ENCODE measurements around the gene CNKSR3.

CNKSR3 gene

DNA sequence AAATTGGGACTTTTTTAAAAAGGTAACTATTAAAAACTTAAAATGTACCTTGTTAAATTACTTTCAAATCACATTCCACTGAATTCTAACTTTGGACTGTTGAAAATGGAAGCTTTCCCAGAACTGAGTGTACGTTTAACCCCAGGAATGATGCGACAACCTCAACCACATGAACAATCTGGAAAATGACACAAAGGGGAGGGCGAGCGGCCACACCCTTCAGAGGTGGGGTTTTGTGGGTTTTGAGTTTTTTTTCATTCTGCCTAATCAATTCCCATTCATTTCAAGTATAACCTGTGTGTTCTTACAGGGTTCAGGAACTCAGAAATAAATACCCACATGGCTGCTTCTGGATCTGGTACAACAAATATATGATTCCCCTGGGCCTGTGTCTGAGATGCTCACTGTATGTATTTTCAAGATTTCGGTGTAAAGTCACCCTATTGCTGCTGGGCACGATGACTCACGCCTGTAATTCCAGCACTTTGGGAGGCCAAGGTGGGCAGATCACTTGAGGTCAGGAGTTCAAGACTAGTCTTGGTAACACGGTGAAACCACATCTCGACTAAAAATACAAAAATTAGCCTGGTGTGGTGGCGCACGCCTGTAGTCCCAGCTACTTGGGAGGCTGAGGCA lies 21.6 kb downstream of the CNKSR3 start:
- DNase-seq (ENCODE audit: low spot score in 2 of 2), result no peak

DNA sequence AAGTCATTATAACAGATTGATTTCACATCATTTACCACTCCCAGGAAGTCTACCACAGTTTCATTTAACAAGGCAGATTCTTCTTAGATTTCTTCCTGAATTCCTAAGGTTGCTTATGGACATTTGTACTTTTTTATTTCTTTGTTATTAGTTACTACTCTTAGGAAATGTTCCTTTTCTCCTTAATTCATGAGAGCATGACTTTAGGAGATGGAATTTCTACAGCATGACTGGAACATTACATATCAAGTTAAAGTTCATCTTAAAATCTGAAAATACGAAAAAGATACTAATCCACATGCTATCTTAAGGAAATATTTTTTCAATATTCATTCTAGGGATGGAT lies 22.3 kb downstream of the CNKSR3 start:
- Histone ChIP-seq H3K4me1 (peaks cover 14% of the 10 kb centered on the region), H3K4me3 (no peak overlapping the region), H3K27me3 (ENCODE audit: low read depth) (no peaks in the 10 kb centered on the region), H3K9me3 (no peaks in the 10 kb centered on the region), H3K36me3 (replicated peaks) (no peaks in the 10 kb centered on the region)
- no peak for DNase-seq (ENCODE audit: low spot score in 2 of 2)
- in situ Hi-C loops (cut with MboI; ENCODE audit: low sequenced_read_pairs), result no loop called here

More for the DNA sequence above, 21.6 kb downstream of the CNKSR3 start:
- no peaks in the 10 kb centered on the region for H3K27me3 ChIP-seq (ENCODE audit: low read depth)
- no peaks in the 10 kb centered on the region for H3K36me3 ChIP-seq (replicated peaks)
- peaks cover 14% of the 10 kb centered on the region for H3K4me1 ChIP-seq
- no peak overlapping the region for H3K4me3 ChIP-seq
- H3K9me3 ChIP-seq, result no peaks in the 10 kb centered on the region
- in situ Hi-C loops (cut with MboI; ENCODE audit: low sequenced_read_pairs), result no loop called here

DNA sequence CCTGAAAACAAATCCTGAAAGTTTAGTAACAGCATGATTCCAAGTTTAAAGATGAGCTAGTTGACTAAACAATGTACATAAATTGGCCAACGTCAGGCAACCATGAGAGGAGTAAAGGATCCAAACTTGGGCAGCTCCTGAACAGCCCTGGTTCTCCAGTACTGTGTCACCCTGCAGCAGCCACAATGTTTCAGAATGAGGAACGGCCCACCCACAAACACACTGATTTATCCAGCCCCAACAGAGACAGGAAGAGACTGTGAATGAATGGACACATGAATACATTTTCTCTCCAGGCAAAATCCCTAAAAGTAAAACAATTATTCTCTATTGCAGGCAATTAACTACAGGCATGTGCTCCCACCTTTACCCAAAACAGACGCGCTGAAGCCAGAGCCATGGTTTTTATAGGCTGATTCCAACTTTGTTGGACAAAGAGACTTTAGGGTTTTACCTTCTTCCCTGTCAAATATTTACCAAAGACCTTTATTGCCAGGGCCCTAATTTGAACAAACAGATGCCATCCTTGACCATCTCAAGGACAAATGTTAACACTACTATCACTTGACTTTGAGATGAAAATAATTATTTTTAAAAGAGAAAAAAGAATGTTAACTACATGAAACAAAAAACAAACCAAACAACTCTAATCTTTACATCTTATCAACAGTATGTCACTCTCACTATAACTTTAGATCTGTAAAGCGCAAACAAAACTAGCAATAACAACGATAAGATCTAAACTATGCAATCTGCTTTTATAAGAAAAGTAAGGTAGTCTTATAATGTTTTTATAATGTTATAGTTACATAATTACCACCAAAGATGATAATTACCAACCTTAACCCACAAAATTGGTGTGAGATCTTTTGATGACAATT lies 22.9 kb downstream of the CNKSR3 start:
- in situ Hi-C loops (cut with MboI; ENCODE audit: low sequenced_read_pairs), result no loop called here
- no peak overlapping the region for H3K4me3 ChIP-seq
- H3K4me1 ChIP-seq, result peaks cover 14% of the 10 kb centered on the region
- DNase-seq (ENCODE audit: low spot score in 2 of 2), result no peak
- H3K27me3 ChIP-seq (ENCODE audit: low read depth), result no peaks in the 10 kb centered on the region
- no peaks in the 10 kb centered on the region for H3K36me3 ChIP-seq (replicated peaks)
- no peaks in the 10 kb centered on the region for H3K9me3 ChIP-seq

DNA sequence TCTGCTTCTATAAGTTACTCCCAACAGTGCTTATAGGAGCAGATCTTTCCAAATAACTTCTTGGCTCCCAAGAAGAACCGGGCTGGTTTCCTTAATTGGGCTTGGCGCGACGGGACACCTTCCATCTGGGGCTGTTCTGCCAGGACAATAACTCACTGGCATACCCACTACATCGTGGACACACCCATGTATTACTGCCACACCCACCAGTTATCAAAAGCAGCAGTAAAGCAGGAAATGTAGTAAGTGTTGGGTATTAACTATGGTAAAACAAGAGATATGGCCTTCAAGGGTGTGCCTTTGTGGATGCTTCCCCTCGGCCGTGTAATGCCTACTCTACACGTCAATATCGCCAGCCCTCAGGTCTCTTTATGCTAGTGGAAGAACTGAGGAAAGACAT lies 24.7 kb downstream of the CNKSR3 start:
- Histone ChIP-seq H3K36me3 (replicated peaks) (no peaks in the 10 kb centered on the region), H3K9me3 (no peaks in the 10 kb centered on the region), H3K4me3 (no peak overlapping the region), H3K27me3 (ENCODE audit: low read depth) (no peaks in the 10 kb centered on the region), H3K4me1 (peaks cover 3% of the 10 kb centered on the region; the same call in 1 of the 2 replicates)
- in situ Hi-C loops (cut with MboI; ENCODE audit: low sequenced_read_pairs), result no loop called here
- DNase-seq (ENCODE audit: low spot score in 2 of 2), result no peak

DNA sequence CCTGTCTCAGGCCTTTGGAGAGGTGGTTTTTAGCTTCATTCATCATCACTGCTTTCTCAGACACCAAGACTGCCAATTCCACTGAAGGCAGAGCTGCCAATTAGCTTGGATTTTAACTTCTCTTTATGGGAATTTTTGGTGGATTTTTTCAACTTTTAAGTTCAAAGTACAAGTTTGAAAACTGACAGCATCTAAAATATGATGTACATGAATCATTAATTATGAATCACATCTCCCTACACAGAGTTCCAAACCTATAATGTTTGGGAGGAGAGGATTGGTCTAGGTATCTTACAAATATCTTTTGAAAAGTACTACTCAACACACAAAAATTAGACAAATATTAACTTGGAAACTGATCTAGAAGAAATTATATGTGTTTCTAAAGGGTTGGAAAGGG lies 25.5 kb downstream of the CNKSR3 start:
- DNase-seq (ENCODE audit: low spot score in 2 of 2), result no peak
- H3K4me3 ChIP-seq, result no peak overlapping the region
- in situ Hi-C loops (cut with MboI; ENCODE audit: low sequenced_read_pairs), result no loop called here

DNA sequence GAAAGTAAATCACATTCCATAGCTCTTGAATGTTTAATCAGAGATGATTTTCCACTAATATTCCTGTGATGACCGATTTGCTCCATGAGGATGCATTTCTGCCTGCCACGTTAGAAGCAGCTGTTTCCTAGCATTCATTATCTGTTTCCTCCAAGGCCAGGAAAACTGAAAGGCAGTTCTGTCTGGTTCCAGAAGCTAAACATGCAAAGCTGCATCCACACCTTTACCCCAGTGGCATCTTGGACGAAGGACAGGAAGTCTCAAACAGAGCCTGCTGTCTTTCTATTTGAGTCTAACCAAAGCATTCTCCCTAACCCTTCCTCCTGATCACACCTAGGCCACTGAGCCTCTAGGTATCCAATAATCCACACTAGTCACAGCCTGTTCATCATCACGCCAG lies 27.6 kb downstream of the CNKSR3 start:
- Histone ChIP-seq H3K4me1 (peaks cover 26% of the 10 kb centered on the region), H3K4me3 (no peak overlapping the region), H3K36me3 (replicated peaks) (no peaks in the 10 kb centered on the region), H3K27me3 (ENCODE audit: low read depth) (no peaks in the 10 kb centered on the region), H3K9me3 (no peaks in the 10 kb centered on the region)
- in situ Hi-C loops (cut with MboI; ENCODE audit: low sequenced_read_pairs), result no loop called here
- no peak for DNase-seq (ENCODE audit: low spot score in 2 of 2)

More for the DNA sequence above, 25.5 kb downstream of the CNKSR3 start:
- H3K4me1 ChIP-seq, result peaks cover 5% of the 10 kb centered on the region
- H3K27me3 ChIP-seq (ENCODE audit: low read depth), result no peaks in the 10 kb centered on the region
- no peaks in the 10 kb centered on the region for H3K9me3 ChIP-seq
- H3K36me3 ChIP-seq (replicated peaks), result no peaks in the 10 kb centered on the region

DNA sequence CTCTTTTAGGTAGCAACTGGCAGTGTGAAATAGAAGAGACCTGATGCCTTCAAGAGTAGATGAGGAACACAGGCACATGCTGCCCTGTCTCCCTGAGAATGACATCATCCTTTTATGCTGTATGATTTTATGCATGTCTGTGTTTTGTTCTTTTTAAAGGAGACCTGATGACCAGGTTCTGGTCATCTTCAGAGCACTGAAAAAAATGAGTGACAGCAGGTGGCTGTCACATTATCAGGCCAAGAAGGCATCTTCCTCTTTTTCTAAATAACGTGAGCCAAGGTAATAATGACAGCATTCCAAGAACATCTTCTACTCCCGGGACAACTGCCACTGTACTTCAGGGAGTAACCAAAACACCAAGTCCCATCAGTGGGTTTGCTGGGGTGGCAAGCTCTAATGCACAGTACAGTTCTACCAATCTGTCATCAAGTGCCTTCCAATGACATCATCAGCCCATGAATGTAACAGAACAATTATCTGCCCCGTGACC lies 28.9 kb downstream of the CNKSR3 start:
- Histone ChIP-seq H3K36me3 (replicated peaks) (no peaks in the 10 kb centered on the region), H3K9me3 (no peaks in the 10 kb centered on the region), H3K4me1 (peaks cover 23% of the 10 kb centered on the region), H3K4me3 (no peak overlapping the region), H3K27me3 (ENCODE audit: low read depth) (no peaks in the 10 kb centered on the region)
- in situ Hi-C loops (cut with MboI; ENCODE audit: low sequenced_read_pairs), result no loop called here
- no peak for DNase-seq (ENCODE audit: low spot score in 2 of 2)

DNA sequence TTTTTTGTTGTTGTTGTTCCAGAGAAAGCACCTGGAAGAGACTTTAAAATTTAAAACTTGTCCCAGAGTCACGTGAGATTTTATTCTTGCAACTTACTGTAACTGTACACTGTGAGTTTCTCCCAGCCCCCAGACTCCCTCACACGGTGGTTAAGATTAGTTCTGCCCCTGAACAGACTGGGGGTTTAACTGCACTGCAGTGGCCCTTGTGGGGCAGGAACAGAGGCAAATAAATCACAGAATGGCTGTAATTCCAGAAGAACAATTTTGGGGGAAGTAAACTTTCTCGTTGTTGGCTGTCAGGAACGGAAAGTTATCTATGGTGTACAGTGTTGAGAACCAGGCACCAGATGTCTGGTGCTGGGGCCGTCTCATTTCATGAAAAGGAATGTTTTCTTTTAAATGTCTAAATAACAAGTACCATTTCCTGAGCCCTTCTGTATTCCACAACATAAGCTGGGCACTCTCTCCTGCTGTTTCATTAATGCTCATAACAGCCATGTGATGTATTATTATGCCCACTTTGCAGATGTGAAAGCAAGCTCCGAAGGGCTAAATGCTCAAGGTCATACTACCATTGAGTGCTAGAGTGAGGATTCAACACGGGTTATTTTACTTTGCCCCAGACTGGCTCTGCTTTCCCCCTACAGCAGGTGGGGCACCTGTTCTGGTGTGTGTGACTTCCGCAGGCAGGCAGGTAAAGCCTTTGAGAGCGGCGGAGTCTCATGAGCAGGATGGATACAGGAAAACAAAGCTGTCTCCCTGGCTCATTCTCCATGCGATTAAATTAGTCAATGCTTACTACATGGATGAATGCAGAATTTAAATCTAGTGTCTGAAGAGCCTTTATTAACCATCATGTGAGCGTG lies 30.5 kb downstream of the CNKSR3 start:
- Histone ChIP-seq H3K36me3 (replicated peaks) (no peaks in the 10 kb centered on the region), H3K4me1 (peaks cover 23% of the 10 kb centered on the region), H3K4me3 (no peak overlapping the region), H3K9me3 (no peaks in the 10 kb centered on the region), H3K27me3 (ENCODE audit: low read depth) (no peaks in the 10 kb centered on the region)
- in situ Hi-C loops (cut with MboI; ENCODE audit: low sequenced_read_pairs), result no loop called here
- no peak for DNase-seq (ENCODE audit: low spot score in 2 of 2)

DNA sequence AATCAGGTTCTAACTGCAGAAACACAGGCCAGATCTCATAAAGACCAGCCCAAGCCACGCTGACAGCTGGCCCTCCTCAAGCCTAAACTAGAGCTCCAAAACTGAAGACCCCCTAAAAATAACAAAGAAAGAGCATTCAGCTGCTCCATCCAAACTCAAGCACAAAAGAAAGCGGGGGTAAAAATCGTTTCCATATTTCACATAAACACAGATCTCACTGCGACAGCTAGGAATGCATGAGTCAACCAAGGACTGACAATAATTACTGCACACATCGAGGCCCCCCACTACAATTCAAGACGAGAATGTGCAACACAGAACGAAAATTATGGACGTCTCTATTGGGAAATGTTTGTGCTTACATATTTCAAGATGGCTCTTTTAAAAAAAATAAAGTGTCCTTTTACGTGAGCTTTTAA lies 31.1 kb downstream of the CNKSR3 start:
- no peak for DNase-seq (ENCODE audit: low spot score in 2 of 2)
- Histone ChIP-seq H3K36me3 (replicated peaks) (no peaks in the 10 kb centered on the region), H3K4me3 (no peak overlapping the region), H3K4me1 (peaks cover 23% of the 10 kb centered on the region), H3K27me3 (ENCODE audit: low read depth) (no peaks in the 10 kb centered on the region), H3K9me3 (no peaks in the 10 kb centered on the region)
- in situ Hi-C loops (cut with MboI; ENCODE audit: low sequenced_read_pairs), result no loop called here

DNA sequence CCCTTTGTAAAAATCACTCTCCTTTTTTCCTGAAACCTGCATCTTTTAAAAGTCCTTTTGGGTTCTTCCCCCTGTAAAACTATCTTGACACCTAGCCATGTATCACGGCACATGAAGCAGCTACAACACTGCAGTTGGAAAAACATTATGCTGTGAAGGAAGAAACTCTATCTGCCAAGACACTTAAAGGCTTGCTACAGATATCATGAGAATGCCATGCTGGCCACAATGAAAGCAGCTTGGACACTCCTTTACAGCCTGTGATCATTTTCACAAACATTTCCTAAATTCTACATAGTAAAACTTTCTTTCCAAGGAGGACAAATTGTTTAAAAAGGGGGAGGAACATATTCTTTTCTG lies 31.8 kb downstream of the CNKSR3 start:
- Histone ChIP-seq H3K36me3 (replicated peaks) (no peaks in the 10 kb centered on the region), H3K4me1 (peaks cover 23% of the 10 kb centered on the region), H3K9me3 (no peaks in the 10 kb centered on the region), H3K4me3 (no peak overlapping the region), H3K27me3 (ENCODE audit: low read depth) (no peaks in the 10 kb centered on the region)
- in situ Hi-C loops (cut with MboI; ENCODE audit: low sequenced_read_pairs), result no loop called here
- DNase-seq (ENCODE audit: low spot score in 2 of 2), result no peak

DNA sequence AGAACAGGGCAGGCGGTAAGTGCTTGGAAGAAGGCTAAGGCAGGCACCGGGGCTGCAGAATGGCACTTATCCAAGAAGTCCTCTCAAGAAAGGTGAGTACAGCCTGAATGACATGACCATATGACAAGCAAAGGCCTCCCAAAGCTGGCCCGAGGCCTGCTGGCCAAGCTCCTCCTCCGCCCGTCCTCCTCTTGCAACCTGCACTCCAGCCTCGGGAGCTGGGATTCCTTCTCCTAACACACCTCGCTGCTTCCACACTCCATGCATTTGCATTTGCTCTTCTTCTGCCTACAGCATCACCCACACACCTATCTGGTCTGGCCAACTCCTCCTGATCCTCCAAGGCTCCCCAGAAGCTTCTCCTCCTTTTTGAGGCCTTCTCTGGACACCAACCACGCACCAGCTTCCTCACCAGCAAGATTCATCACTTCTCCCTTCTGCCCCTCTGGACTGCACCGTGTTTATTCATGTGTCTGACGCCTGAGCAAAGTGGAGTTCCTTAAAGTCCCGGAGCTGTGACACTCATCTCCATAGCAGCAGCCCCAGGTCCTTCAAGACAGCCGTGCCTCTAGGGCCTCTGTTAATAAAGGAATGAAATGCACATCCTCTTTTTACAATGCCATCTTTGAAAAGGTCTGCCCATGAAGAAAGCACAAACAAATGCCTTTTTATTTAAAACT lies 32.3 kb downstream of the CNKSR3 start:
- peaks cover 23% of the 10 kb centered on the region for H3K4me1 ChIP-seq
- no peaks in the 10 kb centered on the region for H3K27me3 ChIP-seq (ENCODE audit: low read depth)
- H3K9me3 ChIP-seq, result no peaks in the 10 kb centered on the region
- DNase-seq (ENCODE audit: low spot score in 2 of 2), result peak; percentile 41 to 53
- H3K4me3 ChIP-seq, result no peak overlapping the region
- in situ Hi-C loops (cut with MboI; ENCODE audit: low sequenced_read_pairs), result no loop called here
- H3K36me3 ChIP-seq (replicated peaks), result no peaks in the 10 kb centered on the region

DNA sequence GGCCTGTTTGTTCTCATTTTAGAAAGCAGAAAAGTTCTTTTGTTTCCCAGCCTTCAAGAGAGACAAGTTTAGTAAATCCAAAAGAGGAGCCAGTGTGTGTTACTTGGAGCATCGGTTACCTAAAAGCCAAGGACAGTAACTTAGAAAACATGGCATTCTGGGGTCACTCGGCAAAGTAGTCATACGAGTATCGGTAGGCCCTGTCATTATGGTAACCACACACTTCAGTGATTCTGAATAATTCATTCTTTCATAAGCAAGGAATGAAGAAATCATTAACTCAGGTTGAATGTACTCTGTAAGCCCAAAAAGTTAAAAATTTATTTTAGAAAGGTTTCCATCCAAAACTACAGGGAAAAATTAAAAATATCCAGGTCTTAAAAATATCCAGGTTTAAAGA lies 34.0 kb downstream of the CNKSR3 start:
- Histone ChIP-seq H3K4me3 (no peak overlapping the region), H3K4me1 (peaks cover 29% of the 10 kb centered on the region), H3K9me3 (no peaks in the 10 kb centered on the region), H3K36me3 (replicated peaks) (no peaks in the 10 kb centered on the region), H3K27me3 (ENCODE audit: low read depth) (no peaks in the 10 kb centered on the region)
- in situ Hi-C loops (cut with MboI; ENCODE audit: low sequenced_read_pairs), result no loop called here
- no peak for DNase-seq (ENCODE audit: low spot score in 2 of 2)

DNA sequence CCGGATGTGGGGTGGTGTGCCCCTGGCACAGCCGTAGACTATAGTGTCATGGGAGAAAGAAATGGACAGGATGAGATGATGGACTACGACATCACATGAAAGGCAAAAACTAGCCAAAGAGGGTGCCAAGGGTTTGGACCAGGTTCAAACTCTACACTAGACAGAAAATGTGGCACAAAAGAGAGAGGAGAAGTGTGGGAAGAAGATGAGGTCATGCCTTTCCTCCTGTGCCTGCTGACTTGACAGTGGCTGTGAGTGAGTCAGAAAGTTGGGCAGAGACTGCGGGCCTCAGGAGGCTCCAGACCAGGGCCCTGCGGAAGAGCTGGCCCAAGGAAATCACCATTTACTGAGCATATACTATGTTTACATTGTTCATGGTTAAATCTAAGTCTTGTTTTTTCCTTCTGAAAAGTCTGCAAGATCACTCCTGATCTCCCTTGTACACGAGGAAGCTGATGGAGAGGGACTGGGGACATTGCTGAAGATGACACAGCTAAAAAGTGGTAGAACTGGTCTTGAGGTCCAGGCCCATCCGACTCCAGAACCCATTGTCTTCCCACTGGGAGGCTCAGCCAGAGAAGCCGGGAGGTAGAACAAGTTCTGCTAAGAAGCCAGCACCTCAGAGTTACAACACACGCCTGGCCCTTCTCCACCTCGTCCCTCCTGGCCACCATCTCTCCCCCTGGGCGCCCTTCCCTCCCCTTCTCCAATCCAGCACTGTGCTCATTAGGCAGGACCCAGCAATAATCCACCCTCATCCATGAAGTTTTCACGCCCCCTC lies 35.6 kb downstream of the CNKSR3 start:
- no peaks in the 10 kb centered on the region for H3K36me3 ChIP-seq (replicated peaks)
- no peaks in the 10 kb centered on the region for H3K9me3 ChIP-seq
- no peak overlapping the region for H3K4me3 ChIP-seq
- H3K27me3 ChIP-seq (ENCODE audit: low read depth), result no peaks in the 10 kb centered on the region
- DNase-seq (ENCODE audit: low spot score in 2 of 2), result no peak
- in situ Hi-C loops (cut with MboI; ENCODE audit: low sequenced_read_pairs), result no loop called here
- H3K4me1 ChIP-seq, result peaks cover 32% of the 10 kb centered on the region

Data from HAP-1 (cell line).